ENCODE measurements around the gene CSF3R.

The CSF3R gene

DNA sequence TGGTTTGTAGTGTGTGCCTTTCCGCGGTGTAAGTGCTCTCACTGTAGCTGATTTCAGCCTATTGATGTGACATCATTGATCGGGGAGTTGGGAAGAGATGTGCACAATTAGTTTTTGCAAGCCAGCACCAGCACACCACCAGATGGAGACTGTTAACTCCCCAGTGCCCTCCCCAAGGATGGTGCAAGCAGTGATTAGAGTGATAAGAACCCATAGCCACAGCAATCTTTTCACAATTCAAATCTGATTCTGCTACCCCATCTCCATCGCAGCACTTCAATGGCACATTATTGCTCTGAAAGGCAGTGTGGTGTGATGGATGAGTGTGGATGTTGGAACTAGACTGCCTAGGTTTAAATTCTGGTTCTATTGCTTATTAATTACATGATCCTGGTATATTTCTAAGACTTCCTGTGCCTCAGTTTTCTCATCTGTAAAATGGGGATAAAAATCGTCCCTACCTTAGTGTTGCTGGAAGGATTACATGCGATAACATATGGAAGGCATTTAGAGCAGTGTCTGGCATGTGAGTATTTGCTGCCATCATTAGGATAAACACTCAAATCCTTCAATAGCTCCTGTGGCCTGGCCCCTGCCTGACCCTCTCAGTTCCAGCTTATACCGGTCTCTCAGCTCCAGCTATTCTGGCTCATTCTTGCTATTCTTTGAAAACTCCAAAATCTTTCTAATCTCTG lies 6.7 kb downstream of the CSF3R start:
- POLR2A ChIA-PET = no interaction called here
- CTCF ChIA-PET = interaction anchor here (1.4 to 2.0 kb wide), 4 partner anchors 8 to 30 kb away, joined by 3 to 10 read pairs (median 6); partner anchors contain the start of gene MRPS15
- no peak for DNase-seq (ENCODE audit: extremely low spot score)
- TF ChIP-seq, protein P1, sequence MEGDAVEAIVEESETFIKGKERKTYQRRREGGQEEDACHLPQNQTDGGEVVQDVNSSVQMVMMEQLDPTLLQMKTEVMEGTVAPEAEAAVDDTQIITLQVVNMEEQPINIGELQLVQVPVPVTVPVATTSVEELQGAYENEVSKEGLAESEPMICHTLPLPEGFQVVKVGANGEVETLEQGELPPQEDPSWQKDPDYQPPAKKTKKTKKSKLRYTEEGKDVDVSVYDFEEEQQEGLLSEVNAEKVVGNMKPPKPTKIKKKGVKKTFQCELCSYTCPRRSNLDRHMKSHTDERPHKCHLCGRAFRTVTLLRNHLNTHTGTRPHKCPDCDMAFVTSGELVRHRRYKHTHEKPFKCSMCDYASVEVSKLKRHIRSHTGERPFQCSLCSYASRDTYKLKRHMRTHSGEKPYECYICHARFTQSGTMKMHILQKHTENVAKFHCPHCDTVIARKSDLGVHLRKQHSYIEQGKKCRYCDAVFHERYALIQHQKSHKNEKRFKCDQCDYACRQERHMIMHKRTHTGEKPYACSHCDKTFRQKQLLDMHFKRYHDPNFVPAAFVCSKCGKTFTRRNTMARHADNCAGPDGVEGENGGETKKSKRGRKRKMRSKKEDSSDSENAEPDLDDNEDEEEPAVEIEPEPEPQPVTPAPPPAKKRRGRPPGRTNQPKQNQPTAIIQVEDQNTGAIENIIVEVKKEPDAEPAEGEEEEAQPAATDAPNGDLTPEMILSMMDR (IDR thresholded peaks at IDR 0.05; ENCODE audit: control extremely low read depth, extremely low read depth, low read depth, missing control alignments) = no peak

DNA sequence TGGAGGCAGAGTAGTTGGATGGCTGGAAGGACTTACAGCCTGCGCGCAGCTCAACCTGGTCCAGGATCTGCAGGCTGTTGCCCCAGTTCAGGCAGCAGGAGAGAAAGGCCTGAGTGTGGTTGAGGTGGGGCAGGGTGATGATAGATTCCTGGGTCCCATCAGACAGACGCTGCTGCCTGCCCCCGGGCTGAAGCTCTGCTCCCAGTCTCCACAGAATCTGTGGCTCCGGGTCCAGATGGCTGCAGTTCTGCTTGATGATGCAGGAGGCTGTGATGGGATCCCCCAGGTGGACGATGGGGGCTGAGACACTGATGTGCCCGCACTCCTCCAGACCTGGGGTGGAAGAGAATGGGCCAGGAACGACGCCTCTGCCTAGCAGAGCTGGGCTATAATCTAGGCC lies 7.4 kb downstream of the CSF3R start:
- TF ChIP-seq, protein P1 (IDR thresholded peaks at IDR 0.05; ENCODE audit: control extremely low read depth, extremely low read depth, low read depth, missing control alignments) = no peak
- no peak for DNase-seq (ENCODE audit: extremely low spot score)
- CTCF ChIA-PET = interaction anchor here (0.7 to 1.5 kb wide), 6 partner anchors 8 to 33 kb away, joined by 3 to 10 read pairs (median 3); partner anchors contain the start of gene MRPS15
- POLR2A ChIA-PET = no interaction called here

DNA sequence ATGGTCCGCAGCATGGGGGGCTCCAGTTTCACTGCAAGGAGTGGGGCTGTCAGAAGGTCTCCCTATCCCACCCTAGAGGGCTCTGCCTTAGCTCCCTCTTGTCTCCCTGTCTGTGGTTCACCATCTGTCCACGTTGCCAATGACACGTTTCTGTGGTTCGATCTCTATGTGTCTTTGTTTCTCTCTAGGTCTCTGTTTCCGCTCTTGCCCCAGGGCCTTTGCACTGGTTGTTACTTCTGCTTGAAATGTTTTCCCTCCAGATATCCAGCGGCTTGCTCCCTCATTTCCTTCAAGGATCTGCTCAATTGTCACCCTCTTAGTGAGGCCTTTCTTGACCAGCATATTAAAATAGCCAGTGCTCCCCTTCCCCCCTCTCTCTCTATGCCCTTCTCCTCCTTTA lies 10.1 kb downstream of the CSF3R start:
- TF ChIP-seq, protein P1 (IDR thresholded peaks at IDR 0.05; ENCODE audit: control extremely low read depth, extremely low read depth, low read depth, missing control alignments) = no peak
- DNase-seq (ENCODE audit: extremely low spot score) = no peak
- POLR2A ChIA-PET = no interaction called here
- CTCF ChIA-PET = no interaction called here

DNA sequence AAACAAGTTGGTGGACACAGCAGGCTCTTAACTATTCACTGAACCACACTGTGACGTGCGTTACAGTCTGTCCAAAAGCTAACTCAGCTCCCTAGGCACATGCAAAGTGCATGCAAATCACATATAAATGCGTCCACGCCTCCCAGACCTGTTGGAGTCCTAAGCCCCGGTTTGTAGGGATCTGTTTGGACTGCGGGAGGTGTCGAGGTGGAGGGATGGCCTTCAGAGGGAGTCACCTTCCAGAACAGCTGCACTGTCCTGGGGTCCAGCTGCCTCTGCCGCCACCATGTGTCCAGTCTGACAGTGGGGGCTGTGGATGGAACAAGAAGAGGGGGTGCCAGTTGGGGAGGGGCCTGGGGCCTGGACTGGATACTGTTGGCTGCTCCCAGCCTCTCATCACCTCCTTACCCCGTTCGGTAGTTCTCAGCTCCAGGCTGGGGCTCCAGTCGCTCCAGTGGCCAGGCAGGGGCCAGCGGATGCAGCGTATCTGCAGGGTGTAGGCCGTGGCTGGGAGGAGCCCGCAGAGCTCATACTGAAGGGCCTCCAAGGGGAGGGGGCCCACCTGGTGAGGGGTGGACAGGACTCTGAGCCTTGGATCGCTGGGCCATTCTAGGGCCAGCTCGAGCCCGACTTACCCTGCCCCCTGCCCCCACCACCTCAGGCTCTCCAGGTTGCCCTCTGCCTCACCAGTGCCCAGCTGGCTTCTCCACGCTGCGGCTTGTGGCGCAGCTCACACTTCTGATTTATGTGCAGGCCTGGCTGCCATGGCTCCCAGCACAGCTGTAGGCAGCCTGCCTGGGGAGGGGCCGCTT lies 10.7 kb downstream of the CSF3R start:
- DNase-seq (ENCODE audit: extremely low spot score) = no peak
- TF ChIP-seq, protein P1 (IDR thresholded peaks at IDR 0.05; ENCODE audit: control extremely low read depth, extremely low read depth, low read depth, missing control alignments) = no peak
- ChIA-PET CTCF (no interaction called here), POLR2A (no interaction called here)

DNA sequence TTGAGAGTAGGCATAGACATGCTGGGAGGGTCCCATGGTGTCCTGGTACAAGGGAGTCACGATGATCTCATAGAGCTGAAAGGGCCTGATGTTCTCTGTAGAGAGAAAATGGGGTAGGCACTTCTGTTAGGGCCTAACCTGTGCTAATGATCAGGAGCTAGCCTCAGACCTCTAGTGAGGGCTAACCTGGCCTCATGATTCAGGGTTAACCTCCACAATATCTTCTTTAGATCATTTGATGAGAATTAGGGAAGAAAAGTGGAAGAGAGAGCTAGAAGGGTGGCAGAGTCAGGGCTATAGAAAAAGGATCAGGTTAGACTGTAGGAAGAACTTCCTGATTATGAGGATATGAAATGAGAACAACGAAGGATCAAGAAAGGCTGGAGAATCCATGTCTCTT lies 13.6 kb downstream of the CSF3R start:
- no peak for DNase-seq (ENCODE audit: extremely low spot score)
- TF ChIP-seq, protein P1 (IDR thresholded peaks at IDR 0.05; ENCODE audit: control extremely low read depth, extremely low read depth, low read depth, missing control alignments) = no peak
- POLR2A ChIA-PET = no interaction called here
- CTCF ChIA-PET = interaction anchor here (1.1 kb wide), 1 partner anchor 9 kb away, joined by 3 read pairs; no protein-coding TSS in a partner anchor

DNA sequence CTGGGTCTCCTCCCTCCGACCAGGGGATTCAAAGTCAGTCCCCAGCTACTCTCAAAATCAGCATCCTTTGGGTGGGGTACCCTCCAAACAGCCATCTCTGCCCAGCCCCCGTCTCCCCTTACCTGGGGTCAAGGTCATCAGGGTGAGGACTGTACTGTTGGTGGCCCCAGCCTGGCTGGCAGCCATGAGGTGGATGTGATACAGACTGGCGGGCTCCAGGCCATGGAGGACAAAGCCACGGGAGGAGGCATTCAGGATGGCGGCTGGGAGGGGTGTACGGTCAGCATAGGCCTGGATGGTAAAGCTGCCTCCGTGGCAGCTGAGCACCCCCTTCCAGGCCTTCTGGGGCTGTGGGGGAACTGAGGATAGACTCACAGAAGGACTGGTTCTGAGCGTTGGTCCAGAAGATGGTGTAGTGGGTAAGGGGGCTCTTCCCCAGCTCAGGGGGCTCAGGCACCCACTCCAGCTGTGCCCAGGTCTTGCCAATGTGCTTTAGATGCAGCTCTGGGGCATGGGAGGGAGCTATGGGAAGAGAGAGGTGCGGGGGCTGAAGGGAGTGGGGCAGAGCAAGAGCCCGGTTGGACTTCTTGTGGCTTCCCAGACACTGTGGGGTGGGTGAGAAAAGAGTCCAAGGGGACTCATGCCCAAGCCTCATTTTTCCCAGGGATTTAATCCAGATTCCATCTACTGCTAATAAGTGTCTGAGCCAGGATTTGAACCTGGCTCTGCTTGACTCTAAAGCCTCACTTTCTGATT lies 14.8 kb downstream of the CSF3R start:
- TF ChIP-seq, protein P1 (IDR thresholded peaks at IDR 0.05; ENCODE audit: control extremely low read depth, extremely low read depth, low read depth, missing control alignments) = no peak
- DNase-seq (ENCODE audit: extremely low spot score) = no peak
- ChIA-PET CTCF (interaction anchor here (1.2 to 1.3 kb wide), 2 partner anchors 8 to 48 kb away, joined by 3 read pairs; no protein-coding TSS in a partner anchor), POLR2A (interaction anchor here (0.6 kb wide), 1 partner anchor 59 kb away, joined by 4 read pairs; no protein-coding TSS in a partner anchor)
